Mononuclear cell (primary cell): Measurements from ENCODE around the gene CMTM7. TPM values are rescaled to one million over a fixed set of nuclear protein-coding genes. Genes with fewer than 3 reads are reported as not detected.
"Not testable (repeated sequence)": the region's sequence is repeated elsewhere in the genome, so short reads cannot be mapped to it uniquely, and the experiment has no call there.

Source experiments
- H3K27me3 ChIP-seq: 2 replicates; pipeline ENCODE4 v1.6.0; 2011; ENCODE audit warnings: low read length, control low read depth; ENCODE audit not compliant: insufficient read depth
- H3K4me1 ChIP-seq: 2 replicates; pipeline ENCODE4 v1.5.1; 2011; ENCODE audit warnings: mild to moderate bottlenecking, low read length, control low read depth; ENCODE audit not compliant: insufficient read depth
- H3K4me3 ChIP-seq: 2 replicates; pipeline ENCODE4 v1.5.1; 2011; ENCODE audit warnings: mild to moderate bottlenecking, low read length, moderate library complexity
- H3K9me3 ChIP-seq: 2 replicates; pipeline ENCODE4 v1.5.1; 2011; ENCODE audit warnings: low read depth, mild to moderate bottlenecking, control low read depth, low read length
- total RNA-seq: library from RNA; depleted of rRNA; stranded (reverse); fragments of >200 nt; gene quantifications from one replicate; pipeline ENCODE4 v1.2.3, GENCODE V29; 2012

The CMTM7 gene
- total RNA-seq, 1 donor = 17.0 TPM

GRCh38 chr3:32466808-32467207 lies 75.2 kb downstream of the CMTM7 start:
- H3K4me3 ChIP-seq, H3K27me3 ChIP-seq, H3K9me3 ChIP-seq: not testable (repeated sequence)
- peaks cover 43% of the 10 kb centered on the region for H3K4me1 ChIP-seq

DNA sequence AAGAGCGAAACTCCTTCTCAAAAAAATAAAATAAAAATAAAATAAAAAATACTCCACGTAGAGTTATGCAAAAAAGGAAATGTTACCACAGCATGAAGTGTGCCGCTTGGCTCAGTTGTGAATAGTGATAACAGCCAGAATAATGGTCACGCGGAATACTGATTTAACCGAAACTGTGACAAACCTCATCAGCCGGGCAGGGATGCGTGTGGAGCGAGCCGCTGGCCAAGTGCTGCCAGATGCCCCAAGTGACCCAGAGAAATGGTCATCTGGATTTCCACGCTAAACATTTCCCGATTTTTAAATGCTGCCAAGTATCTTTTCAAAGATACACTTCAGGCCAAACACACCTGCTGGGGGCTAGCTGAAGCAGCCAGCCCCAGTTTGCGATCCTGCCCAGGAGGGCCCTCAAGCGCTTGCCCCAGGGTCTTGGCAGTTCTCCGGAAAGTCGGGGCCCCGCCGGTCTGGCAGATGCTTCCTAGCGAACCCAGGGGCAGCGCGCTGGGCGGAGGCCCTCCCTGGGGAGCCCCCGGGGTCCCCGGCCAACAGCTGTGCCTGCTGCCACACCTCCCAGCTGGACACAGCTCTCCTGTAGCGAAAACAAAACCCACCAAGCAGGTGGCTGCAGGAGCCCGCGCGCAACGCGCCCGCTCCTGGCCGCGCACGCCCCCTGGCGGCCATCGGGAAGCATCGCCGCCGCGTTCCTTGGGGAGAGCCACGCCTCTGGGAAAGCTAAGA lies 75.8 kb downstream of the CMTM7 start:
- Histone ChIP-seq H3K9me3 (no peaks in the 10 kb centered on the region), H3K27me3 (no peaks in the 10 kb centered on the region), H3K4me1 (peaks cover 40% of the 10 kb centered on the region), H3K4me3 (peak overlapping the region; percentile 38)

DNA sequence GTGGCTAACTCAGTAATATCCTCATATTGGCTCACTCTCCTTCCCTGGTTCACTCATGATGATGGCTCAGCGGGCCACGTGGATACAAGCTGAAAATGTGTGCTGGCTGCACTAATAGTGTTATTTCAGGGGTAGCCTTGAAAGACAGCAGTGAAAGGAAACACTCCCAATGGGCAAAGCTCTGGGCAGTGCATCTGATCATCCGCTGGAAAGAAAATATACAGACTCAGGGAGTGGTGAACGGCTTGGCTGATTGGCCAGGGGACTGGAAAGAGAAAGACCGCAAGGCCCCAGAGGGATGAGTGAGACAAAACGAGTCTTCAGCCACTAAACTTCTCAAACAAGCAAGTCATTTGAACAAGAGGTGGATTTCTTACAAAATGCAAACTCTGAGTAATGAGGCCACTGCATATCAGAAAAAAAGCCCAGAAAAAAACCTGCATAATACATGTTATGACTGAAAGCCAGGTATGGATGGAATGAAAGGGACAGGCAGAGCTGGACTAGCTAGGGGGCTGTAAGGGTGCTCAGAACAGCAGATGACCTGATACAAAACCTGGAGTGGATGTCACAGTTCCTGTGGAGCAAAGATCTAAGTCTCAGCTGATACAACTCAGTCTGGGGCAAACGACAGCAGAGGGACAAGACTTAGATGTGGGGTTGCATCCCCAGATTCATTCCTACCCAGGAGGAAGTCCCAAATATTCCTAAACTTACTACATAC lies 77.7 kb downstream of the CMTM7 start:
- Histone ChIP-seq H3K4me3 (no peak overlapping the region), H3K9me3 (no peaks in the 10 kb centered on the region), H3K4me1 (peaks cover 52% of the 10 kb centered on the region), H3K27me3 (no peaks in the 10 kb centered on the region)

- peaks cover 52% of the 10 kb centered on the region for H3K4me1 ChIP-seq
- H3K4me3 ChIP-seq = no peak overlapping the region
Observed at GRCh38 chr3:32470362-32470761, 78.7 kb downstream of the CMTM7 start.

DNA sequence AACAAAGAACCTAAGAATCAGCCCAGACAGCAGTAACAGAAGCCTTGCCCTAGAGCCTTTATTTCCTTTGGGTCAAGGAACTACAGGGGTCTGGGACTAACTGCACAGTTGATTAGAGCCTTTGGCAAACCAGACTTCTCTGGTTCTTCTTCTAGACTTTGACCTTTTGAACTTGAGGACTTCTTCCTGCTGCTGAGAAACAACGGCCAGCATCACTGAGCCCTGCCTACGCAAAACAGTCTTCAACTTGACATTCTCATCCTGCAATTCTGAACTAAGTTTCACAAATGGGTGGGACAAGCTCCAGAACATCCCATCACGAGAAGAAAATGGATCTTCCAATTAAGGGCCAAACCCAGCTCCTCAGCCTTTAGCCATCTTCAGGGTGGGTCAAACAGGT lies 79.6 kb downstream of the CMTM7 start:
- Histone ChIP-seq H3K27me3 (no peaks in the 10 kb centered on the region), H3K4me3 (no peak overlapping the region), H3K4me1 (peaks cover 52% of the 10 kb centered on the region), H3K9me3 (no peaks in the 10 kb centered on the region)

More at GRCh38 chr3:32470362-32470761, 78.7 kb downstream of the CMTM7 start:
- Histone ChIP-seq H3K9me3 (no peaks in the 10 kb centered on the region), H3K27me3 (no peaks in the 10 kb centered on the region)

- H3K4me1 ChIP-seq = peaks cover 51% of the 10 kb centered on the region
- not testable (repeated sequence) for H3K27me3 ChIP-seq
Observed at GRCh38 chr3:32472151-32472550, 80.5 kb downstream of the CMTM7 start.

DNA sequence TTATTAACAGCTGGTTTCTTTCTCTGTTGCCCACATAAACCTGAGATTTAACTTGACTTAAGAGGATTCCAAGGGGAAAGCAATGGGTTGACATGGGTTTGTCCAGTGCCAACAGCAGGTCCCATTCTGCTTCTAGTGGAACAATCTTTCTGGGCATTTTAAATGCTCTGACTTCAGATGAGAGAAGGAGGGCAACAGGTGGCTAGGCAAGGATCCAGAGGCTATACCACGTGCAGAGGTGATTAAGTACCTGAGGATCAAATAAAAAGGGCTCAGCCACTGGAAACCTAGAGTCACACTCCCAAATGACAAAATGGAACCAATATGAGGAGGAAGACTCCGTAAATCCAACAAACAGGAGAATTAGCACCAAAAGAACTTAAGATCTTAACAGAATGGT lies 82.5 kb downstream of the CMTM7 start:
- peaks cover 54% of the 10 kb centered on the region for H3K4me1 ChIP-seq
- H3K9me3 ChIP-seq = no peaks in the 10 kb centered on the region
- H3K4me3 ChIP-seq = no peak overlapping the region
- no peaks in the 10 kb centered on the region for H3K27me3 ChIP-seq

More at GRCh38 chr3:32472151-32472550, 80.5 kb downstream of the CMTM7 start:
- H3K4me3 ChIP-seq, H3K9me3 ChIP-seq: not testable (repeated sequence)

- H3K4me3 ChIP-seq = no peak overlapping the region
- H3K9me3 ChIP-seq = no peaks in the 10 kb centered on the region
- H3K4me1 ChIP-seq = peaks cover 29% of the 10 kb centered on the region
- H3K27me3 ChIP-seq = no peaks in the 10 kb centered on the region
Observed at GRCh38 chr3:32480604-32481003, 89.0 kb downstream of the CMTM7 start.

DNA sequence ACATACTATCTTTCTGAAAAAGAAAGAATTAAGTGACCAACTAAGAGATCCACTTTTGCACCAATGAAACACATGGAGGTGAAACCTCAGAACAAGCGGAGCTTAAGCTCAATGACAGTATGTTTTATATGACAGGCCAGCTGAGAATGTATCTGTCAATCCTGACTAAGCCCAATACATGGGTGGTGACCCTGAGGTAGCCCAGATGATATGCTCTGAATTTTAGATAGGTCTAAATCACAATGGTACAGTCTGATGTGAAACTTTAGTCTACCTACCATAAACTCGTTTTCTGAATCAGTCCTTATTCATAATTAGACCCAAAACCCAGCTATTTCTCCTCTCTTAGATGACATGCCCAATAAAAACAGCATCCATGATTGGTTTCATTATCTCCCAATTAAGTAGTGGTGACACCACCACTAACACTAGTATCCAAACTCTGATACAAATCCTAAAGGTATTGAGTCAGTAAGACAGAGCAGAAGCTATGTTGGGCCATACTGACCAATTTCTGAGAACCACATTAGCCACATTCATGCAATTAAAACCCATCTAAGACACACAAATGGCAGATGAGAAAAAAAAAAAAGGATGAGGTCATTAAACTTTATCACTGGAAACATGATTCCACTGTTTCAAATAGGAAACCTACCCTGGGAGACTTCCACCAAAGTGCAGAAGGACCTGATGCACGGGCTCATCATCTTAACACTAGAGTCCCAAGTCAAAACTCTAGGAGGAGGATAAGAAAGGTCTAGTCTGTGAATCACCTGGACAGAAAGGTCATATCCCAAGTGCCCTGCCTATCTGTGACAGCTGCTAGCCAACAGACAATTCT lies 90.4 kb downstream of the CMTM7 start:
- H3K27me3 ChIP-seq = no peaks in the 10 kb centered on the region
- no peaks in the 10 kb centered on the region for H3K9me3 ChIP-seq
- no peak overlapping the region for H3K4me3 ChIP-seq
- H3K4me1 ChIP-seq = peaks cover 29% of the 10 kb centered on the region

- no peak overlapping the region for H3K4me3 ChIP-seq
- H3K9me3 ChIP-seq = no peaks in the 10 kb centered on the region
- peaks cover 23% of the 10 kb centered on the region for H3K4me1 ChIP-seq
- H3K27me3 ChIP-seq = no peaks in the 10 kb centered on the region
Observed at GRCh38 chr3:32482693-32483092, 91.0 kb downstream of the CMTM7 start.

DNA sequence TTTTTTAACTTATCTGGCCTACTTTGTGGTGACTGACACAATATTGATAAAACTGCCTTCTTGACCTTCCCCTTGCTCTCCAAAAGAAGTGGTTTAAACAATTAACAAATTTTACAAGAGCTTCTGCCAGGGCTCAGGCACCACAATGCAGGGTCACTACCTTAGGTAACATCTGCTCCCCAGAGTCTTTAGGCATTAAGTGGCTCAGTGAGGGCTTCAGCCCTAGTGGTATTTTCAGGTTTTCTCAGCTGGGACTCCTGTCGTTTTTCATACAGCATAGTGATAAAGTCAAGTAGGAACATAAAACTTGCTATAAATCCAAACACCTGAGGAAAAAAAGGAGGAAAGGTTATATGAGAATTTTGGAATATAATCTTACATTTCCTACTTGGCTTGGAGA lies 92.1 kb downstream of the CMTM7 start:
- Histone ChIP-seq H3K9me3 (no peaks in the 10 kb centered on the region), H3K27me3 (no peaks in the 10 kb centered on the region), H3K4me1 (peaks cover 15% of the 10 kb centered on the region), H3K4me3 (no peak overlapping the region)

GRCh38 chr3:32484436-32484835 lies 92.8 kb downstream of the CMTM7 start:
- H3K4me3 ChIP-seq = no peak overlapping the region
- no peaks in the 10 kb centered on the region for H3K9me3 ChIP-seq

GRCh38 chr3:32487781-32488473 lies 96.3 kb downstream of the CMTM7 start:
- Histone ChIP-seq H3K9me3 (no peaks in the 10 kb centered on the region), H3K27me3 (no peaks in the 10 kb centered on the region), H3K4me1 (peaks cover 11% of the 10 kb centered on the region), H3K4me3 (no peak overlapping the region)

More at GRCh38 chr3:32484436-32484835, 92.8 kb downstream of the CMTM7 start:
- Histone ChIP-seq H3K27me3 (no peaks in the 10 kb centered on the region), H3K4me1 (peaks cover 11% of the 10 kb centered on the region)

DNA sequence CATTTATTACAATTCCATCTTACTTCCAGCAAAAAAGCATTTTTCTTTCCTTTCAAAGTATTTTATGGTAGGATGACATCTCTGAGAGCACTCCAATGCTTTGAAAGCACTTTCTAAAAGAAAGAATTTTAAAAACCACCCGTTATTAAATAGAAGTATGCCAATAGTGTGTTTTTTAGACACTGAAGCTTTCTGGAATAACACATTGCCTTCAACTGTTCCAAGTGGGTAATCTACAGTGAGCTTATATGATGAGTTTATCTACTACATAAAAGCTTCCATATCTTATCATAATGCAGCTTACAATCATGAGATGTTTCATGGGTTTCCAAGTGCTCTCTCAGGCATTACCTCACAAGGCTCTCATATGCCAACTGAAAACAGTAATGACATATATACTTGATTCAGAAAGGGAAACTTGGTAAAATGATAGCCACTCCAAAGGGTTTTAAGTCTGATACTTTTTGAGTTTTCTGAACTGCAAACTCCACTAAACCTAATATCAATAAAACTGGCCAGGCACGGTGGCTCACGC lies 96.9 kb downstream of the CMTM7 start:
- Histone ChIP-seq H3K27me3 (no peaks in the 10 kb centered on the region), H3K9me3 (no peaks in the 10 kb centered on the region), H3K4me1 (peaks cover 16% of the 10 kb centered on the region), H3K4me3 (no peak overlapping the region)
